ENCODE results near the gene ZMIZ2. TPM values are rescaled to one million over a fixed set of nuclear protein-coding genes. Genes with fewer than 3 reads are reported as not detected.

Gene ZMIZ2
- total and polyA plus RNA-seq, 2 of the 8 experiments (the other 6 are each of a cell fraction or from before 2014, with no cell fraction given): 24.4 to 66.4 TPM

DNA sequence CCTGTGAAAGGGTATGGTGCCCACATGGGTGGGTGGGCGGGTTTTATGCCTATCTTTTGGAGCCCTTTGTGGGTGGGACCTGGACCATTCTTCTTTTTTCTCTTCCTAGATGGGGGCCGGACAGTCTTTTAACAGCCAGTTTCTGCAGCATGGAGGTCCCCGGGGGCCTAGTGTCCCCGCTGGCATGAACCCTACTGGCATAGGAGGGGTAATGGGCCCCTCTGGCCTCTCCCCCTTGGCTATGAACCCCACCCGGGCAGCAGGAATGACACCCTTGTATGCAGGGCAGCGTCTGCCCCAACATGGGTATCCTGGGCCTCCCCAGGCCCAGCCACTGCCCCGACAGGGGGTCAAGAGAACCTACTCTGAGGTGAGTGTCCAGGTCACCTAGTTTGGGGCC lies 9.1 kb downstream of the ZMIZ2 start (continued):
- TF ChIP-seq ZNF274 (IDR thresholded peaks at IDR 0.05; ENCODE audit: borderline replicate concordance, extremely low read depth, low read length): no peak
- TF ChIP-seq, protein P1, sequence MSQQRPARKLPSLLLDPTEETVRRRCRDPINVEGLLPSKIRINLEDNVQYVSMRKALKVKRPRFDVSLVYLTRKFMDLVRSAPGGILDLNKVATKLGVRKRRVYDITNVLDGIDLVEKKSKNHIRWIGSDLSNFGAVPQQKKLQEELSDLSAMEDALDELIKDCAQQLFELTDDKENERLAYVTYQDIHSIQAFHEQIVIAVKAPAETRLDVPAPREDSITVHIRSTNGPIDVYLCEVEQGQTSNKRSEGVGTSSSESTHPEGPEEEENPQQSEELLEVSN (IDR thresholded peaks at IDR 0.05): no peak
- TF ChIP-seq POLR2A (IDR thresholded peaks at IDR 0.05; ENCODE audit: control extremely low read depth in 1 of 2, low read depth in 2 of 2, low read length in 2 of 2): no peak
- no peak for TF ChIP-seq RFX5 (IDR thresholded peaks at IDR 0.05; ENCODE audit: borderline replicate concordance, low read depth, low read length)
- no peak for TF ChIP-seq ASH2L (IDR thresholded peaks at IDR 0.05; ENCODE audit: low read length)
- TF ChIP-seq GTF2F1 (IDR thresholded peaks at IDR 0.05; ENCODE audit: borderline replicate concordance, low read depth, low read length): no peak
- no peak for TF ChIP-seq CTBP2 (IDR thresholded peaks at IDR 0.05; ENCODE audit: borderline replicate concordance, insufficient read depth, insufficient read length, low read length)
- TF ChIP-seq SIN3A (conservative IDR thresholded peaks at IDR 0.05 in 1 of 2, IDR thresholded peaks at IDR 0.05 in 1 of 2; ENCODE audit: low read depth in 1 of 2, low read length in 2 of 2): no peak

All from H1 (cell line).